ENCODE measurements around the gene KRTAP4-6.
"Not testable (repeated sequence)": the region's sequence is repeated elsewhere in the genome, so short reads cannot be mapped to it uniquely, and the experiment has no call there.

KRTAP4-6 gene

GRCh38 chr17:41145261-41145660 is 4.9 kb upstream of the KRTAP4-6 start:
- DNase-seq, result no peak

- DNase-seq, result no peak
Measured at GRCh38 chr17:41144846-41145245, 4.5 kb upstream of the KRTAP4-6 start.

- DNase-seq, result no peak
Measured at GRCh38 chr17:41141361-41141760, 1.0 kb upstream of the KRTAP4-6 start.

GRCh38 chr17:41139865-41140264 is 479 bp downstream of the KRTAP4-6 start:
- DNase-seq, result not testable (repeated sequence)

- DNase-seq, result no peak
Measured at GRCh38 chr17:41133880-41134735, 6.2 kb downstream of the KRTAP4-6 start.

GRCh38 chr17:41131979-41132378 is 8.4 kb downstream of the KRTAP4-6 start:
- no peak for DNase-seq

- no peak for DNase-seq
Measured at GRCh38 chr17:41127371-41127770, 13.0 kb downstream of the KRTAP4-6 start.

- no peak for DNase-seq
Measured at GRCh38 chr17:41126412-41126811, 13.9 kb downstream of the KRTAP4-6 start.

- no peak for DNase-seq
Measured at GRCh38 chr17:41125064-41125463, 15.3 kb downstream of the KRTAP4-6 start.

- DNase-seq, result not testable (repeated sequence)
Measured at GRCh38 chr17:41123991-41124371, 16.4 kb downstream of the KRTAP4-6 start, which contains the start of gene KRTAP4-12. KRTAP4-12 (minus strand) TSS chr17:41124182; CDS start chr17:41124122, 60 bp downstream.

- DNase-seq, result not testable (repeated sequence)
Measured at GRCh38 chr17:41123292-41123990, 16.9 kb downstream of the KRTAP4-6 start.

- no peak for DNase-seq
Measured at GRCh38 chr17:41121742-41122141, 18.6 kb downstream of the KRTAP4-6 start.

GRCh38 chr17:41119696-41120690 is 20.4 kb downstream of the KRTAP4-6 start:
- not testable (repeated sequence) for DNase-seq

GRCh38 chr17:41118721-41119120 is 21.6 kb downstream of the KRTAP4-6 start:
- DNase-seq, result no peak

GRCh38 chr17:41117846-41118386 is 22.4 kb downstream of the KRTAP4-6 start, which contains the start of gene KRTAP4-11:
KRTAP4-11 (minus strand) TSS chr17:41118373; CDS start chr17:41118315, 58 bp downstream.
- not testable (repeated sequence) for DNase-seq

GRCh38 chr17:41116297-41116696 is 24.0 kb downstream of the KRTAP4-6 start:
- no peak for DNase-seq

- no peak for DNase-seq
Measured at GRCh38 chr17:41111151-41111885, 29.0 kb downstream of the KRTAP4-6 start.

- not testable (repeated sequence) for DNase-seq
Measured at GRCh38 chr17:41108728-41109386, 31.5 kb downstream of the KRTAP4-6 start.

- DNase-seq, result no peak
Measured at GRCh38 chr17:41107941-41108450, 32.3 kb downstream of the KRTAP4-6 start.

- DNase-seq, result not testable (repeated sequence)
Measured at GRCh38 chr17:41105347-41105746, 35.0 kb downstream of the KRTAP4-6 start, which contains the start of gene KRTAP4-9. KRTAP4-9 (plus strand) TSS chr17:41105389; CDS start chr17:41105389, 0 bp downstream.

All from DMS153 (cell line).